NCI-H2107 (cell line): ENCODE data around the gene ELAVL1.

Experiments used
- DNase-seq: peaks from one replicate; lab custom pipeline; 2025; lab: John Stamatoyannopoulos, UW

Gene ELAVL1

DNA sequence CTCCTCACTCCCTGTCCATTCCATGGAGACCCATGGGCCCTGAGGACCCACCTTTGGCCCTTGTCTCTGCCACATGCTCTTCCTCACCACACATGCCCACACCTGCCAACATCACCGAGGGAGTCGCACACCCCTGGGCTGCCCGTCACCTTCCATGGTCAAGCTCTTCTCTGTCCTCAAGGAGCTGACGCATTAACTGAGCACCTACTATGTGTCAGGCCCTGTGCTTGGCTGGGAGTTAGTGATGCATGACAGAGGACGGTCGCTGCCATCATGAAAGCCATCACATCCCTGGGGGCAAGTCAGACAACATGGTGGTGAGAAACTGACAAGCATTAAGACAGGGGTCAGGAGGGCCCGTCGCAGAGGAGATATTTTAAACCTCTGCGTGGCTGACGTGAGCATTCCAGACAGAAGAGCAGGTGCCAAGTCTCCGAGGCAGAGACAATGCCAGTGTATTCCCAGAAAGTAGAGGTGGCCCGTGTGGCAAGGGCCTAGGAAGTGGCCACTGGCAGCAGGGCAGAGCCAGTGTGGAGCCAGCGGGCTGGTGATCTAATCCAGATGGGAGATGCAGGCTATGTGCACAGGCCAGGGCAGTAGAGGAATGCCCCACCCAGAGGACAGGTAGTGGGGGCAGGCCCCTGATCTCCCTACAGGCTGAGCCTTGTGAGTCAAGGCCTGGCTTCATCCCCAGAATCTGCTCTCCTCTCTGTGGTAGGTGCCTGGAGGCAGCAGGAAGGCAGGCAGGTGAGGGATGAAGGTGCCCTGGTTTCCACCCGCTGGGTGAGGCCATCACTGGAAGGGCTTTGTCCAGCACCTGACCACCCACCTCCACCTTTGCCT lies 21.2 kb downstream of the ELAVL1 start:
- DNase-seq, result no peak

- peak; percentile 19 for DNase-seq
Observed at GRCh38 chr19:7983286-7983950, 22.0 kb downstream of the ELAVL1 start.

GRCh38 chr19:7982651-7983099 lies 22.8 kb downstream of the ELAVL1 start:
- no peak for DNase-seq

- no peak for DNase-seq
Observed at GRCh38 chr19:7982103-7982502, 23.3 kb downstream of the ELAVL1 start.

DNA sequence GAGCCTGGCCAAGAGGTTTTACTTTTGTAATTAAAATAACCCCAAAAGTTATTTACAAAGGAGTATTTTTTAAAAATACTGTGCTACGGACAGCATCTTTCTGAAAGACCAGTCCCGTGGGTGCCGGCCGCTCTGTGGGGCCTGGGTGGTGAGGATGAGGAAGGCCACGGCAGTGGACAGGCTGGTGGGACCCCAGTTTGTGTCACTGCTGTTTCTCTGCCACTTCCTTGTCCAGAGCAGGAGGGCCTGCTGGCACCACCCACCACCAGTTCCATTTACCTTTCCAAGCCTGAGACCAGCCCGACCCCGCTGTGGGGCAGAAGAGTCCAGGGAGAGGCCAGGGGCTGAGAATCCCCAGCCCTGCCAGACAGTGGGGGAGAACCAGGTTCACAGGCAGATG lies 23.8 kb downstream of the ELAVL1 start:
- no peak for DNase-seq

- no peak for DNase-seq
Observed at GRCh38 chr19:7981199-7981598, 24.2 kb downstream of the ELAVL1 start.

DNA sequence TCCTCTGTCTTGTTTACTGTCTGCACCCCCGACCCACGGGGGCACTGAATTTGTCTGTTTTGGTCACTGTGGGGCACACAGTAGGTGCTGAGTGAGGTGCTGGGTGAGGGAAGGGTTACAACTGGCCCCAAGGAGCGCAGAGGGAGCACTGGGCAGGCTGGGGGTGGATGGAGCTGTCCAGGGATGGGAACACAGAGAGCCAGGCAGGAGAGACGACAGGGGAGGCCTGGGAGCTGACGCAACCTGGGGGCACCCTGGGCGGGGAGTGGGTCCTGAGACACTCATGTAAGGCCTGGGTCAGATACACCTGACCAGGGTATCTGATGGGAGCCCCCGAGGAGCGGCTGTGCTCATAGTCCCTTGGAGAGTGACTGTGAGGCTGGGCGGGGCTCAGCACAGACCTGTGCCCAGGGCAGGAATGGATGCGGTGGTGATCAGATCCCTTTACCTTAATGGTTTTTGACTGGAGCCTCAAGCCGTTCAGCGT lies 24.8 kb downstream of the ELAVL1 start:
- DNase-seq, result no peak

- DNase-seq, result no peak
Observed at GRCh38 chr19:7980168-7980567, 25.3 kb downstream of the ELAVL1 start.

DNA sequence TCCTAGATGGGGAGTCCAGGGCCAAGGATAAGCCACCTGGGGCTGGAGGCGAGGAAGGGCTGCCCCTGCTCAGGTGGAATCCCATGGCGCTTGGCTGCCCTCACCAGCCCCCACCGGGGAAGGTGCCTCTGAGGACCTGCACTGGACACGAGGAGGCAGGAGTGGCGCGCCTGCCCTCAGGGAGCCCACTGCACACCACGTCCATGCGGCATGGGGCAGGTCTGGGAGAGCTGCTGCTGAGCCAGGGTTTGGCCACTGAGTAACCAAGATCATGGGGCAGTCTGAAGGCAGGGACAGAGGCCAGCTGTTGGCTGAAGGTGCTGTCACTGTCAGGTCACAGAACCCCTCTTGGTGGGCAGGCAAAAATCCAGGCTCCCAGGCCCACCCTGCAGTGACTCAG lies 25.9 kb downstream of the ELAVL1 start:
- no peak for DNase-seq

GRCh38 chr19:7979011-7979410 lies 26.4 kb downstream of the ELAVL1 start:
- DNase-seq, result no peak

DNA sequence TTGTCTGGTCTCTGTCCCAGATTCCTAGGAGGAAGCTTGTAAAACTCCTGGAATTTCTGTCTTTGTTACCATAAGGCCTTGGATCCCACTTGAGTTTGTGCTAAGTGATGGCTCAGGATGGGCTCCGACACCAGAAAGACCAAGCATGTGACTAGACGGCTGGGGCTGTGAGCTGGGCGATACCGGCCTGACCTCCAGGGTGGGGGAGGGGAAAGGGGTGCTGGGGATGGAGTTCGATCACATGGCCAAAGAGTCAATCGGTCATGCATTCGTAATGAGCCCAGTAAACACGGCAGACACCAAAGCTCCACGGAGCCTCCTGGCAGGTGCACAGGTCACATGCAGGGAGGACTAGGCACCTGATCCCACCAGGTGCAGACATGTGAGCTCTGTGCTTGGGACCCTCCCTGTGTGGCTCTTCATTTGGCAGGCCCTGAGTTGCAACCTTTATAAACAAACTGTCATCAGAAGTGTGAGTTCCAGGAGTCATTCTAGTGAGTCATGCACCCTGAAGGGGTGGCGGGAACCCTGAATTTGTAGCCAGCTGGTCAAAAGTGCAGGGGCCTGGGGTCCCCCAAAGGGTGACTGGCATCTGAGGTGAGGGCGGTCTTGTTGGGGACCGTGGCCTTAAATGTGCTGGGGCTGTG lies 27.1 kb downstream of the ELAVL1 start:
- no peak for DNase-seq

- DNase-seq, result no peak
Observed at GRCh38 chr19:7977723-7978040, 27.8 kb downstream of the ELAVL1 start.

- DNase-seq, result no peak
Observed at GRCh38 chr19:7977021-7977722, 28.3 kb downstream of the ELAVL1 start.

- no peak for DNase-seq
Observed at GRCh38 chr19:7976461-7976860, 29.0 kb downstream of the ELAVL1 start.

- no peak for DNase-seq
Observed at GRCh38 chr19:7975037-7975436, 30.4 kb downstream of the ELAVL1 start.

- DNase-seq, result no peak
Observed at GRCh38 chr19:7973883-7974282, 31.6 kb downstream of the ELAVL1 start.

DNA sequence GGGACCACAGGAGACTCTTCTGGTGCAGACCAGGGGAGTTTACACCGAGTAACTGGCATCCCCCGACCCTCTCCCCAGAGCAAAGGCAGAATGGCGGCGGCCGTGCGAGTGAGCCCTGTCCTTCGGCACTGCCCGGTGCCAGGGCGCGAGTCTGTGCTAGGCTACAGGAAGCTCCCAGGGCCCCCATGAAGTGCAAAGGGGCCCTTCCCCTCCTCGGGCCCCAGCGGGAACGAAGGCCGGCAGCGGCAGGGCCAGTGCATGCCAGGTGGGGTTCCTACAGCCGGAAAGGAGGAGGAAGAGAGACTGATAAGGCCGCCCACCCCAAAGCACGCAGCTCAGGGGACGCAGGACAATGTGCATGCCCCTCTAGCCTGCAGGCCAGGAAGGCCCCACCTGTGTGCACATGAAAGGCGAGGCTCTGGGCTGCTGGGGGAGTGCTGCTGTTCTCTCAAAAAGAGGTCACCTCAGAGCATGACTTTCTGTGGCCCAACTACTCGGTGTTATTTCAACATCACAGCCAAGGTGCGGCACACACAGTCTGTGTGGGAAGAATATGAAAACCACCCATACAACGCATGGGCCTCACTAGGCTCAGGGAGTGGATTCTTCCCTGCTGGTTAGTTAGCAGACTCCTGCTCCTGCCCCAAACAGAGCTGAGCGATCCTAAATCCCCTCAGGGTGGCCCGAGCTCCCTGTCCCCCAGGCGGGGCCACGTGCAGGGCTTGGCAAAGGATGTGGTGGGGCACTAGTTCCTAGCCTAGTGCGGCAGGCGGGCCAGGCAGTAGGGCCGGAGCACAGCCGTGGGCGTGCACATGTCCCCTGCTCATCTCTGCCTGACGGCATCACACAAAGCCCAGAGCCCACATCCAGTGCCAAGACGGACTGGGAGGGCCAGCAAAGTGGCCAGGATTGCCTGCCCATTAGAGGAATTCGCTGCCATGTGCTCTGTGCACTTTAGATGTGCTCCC lies 33.6 kb downstream of the ELAVL1 start:
- no peak for DNase-seq

- no peak for DNase-seq
Observed at GRCh38 chr19:7970716-7971448, 34.6 kb downstream of the ELAVL1 start.

- no peak for DNase-seq
Observed at GRCh38 chr19:7969555-7969939, 35.9 kb downstream of the ELAVL1 start.

DNA sequence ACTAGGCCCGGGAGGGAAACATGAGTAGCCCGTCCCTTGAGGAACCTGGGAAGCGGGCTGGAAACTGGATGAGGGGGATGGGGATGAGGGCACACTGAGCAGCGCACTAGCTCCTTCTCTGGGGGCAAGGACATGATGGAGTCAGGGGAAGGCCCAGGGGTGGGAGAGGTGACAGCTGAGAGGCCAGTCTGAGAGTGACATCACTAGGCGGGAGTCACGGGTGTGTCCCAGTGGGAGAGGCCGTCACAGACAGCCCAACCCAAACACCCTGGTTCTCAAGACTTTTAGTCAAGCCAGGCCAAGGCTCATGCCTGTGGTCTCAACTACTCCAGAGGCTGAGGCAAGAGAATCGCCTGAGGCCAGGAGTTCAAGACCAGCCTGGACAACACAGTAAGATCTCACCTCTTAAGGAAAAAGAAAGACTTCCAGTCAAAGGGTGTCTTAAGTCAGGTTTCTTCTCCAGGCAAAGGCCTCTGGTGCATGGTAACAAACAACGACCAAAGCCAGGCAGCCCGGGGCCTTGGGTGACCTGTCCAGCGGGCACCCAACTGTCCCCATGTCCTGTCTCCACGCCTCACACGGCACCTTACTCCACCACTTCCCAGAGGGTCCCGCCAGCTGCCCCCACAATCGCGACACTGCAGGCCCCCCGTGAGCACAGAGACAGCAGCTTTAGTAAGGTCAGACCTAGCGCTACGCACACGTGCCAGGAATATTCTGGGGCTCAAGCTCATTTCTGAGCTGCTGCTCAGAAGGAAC lies 36.5 kb downstream of the ELAVL1 start:
- DNase-seq, result no peak
